ENCODE results near the gene SAMD3.

DNA sequence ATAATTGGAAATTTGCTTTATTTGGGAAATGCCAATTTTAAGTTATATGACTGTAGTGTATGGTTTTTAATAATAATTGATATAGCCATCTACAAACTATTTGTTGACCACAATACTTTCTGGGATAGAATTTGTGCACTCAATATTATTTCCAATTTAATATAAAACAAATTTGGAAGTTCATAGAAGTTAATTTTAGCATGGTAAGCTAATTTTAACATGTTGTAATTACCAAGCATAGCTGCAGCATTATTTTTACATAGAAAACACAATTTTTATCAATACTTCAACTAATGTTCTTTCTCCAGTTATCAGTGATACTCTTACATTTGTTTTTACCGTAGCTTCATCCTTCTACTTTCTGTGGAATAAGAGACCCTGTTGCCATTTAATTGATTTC lies 103.5 kb downstream of the SAMD3 start:
- TF ChIP-seq, protein P1, sequence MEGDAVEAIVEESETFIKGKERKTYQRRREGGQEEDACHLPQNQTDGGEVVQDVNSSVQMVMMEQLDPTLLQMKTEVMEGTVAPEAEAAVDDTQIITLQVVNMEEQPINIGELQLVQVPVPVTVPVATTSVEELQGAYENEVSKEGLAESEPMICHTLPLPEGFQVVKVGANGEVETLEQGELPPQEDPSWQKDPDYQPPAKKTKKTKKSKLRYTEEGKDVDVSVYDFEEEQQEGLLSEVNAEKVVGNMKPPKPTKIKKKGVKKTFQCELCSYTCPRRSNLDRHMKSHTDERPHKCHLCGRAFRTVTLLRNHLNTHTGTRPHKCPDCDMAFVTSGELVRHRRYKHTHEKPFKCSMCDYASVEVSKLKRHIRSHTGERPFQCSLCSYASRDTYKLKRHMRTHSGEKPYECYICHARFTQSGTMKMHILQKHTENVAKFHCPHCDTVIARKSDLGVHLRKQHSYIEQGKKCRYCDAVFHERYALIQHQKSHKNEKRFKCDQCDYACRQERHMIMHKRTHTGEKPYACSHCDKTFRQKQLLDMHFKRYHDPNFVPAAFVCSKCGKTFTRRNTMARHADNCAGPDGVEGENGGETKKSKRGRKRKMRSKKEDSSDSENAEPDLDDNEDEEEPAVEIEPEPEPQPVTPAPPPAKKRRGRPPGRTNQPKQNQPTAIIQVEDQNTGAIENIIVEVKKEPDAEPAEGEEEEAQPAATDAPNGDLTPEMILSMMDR (conservative IDR thresholded peaks at IDR 0.05; ENCODE audit: low read length), result no peak
- no peak for TF ChIP-seq EZH2phosphoT487 (IDR thresholded peaks at IDR 0.05; ENCODE audit: borderline replicate concordance)
